GM12891 (cell line): ENCODE measurements around the gene MTREX.

Source experiments
- DNase-seq: peaks from one replicate; pipeline ENCODE4 v3.0.0; 2011; ENCODE audit warnings: low spot score; ENCODE audit not compliant: insufficient read length
- FAIRE-seq: peaks from 2 replicates; lab custom pipeline; 2011; peaks lifted over from hg19 to GRCh38; lab: Jason Lieb, UNC
- PAX5 ChIP-seq: IDR thresholded peaks from 2 replicates; pipeline ENCODE4 v1.6.1; 2011; ENCODE audit warnings: low read length, moderate library complexity, mild to moderate bottlenecking; ENCODE audit not compliant: insufficient read depth, severe bottlenecking
- POLR2A ChIP-seq: IDR thresholded peaks from 2 replicates; pipeline ENCODE4 v1.6.1; 2011; ENCODE audit warnings: low read depth, low read length, control low read depth
- POLR2AphosphoS5 ChIP-seq: IDR thresholded peaks from 2 replicates; pipeline ENCODE4 v1.6.1; 2011; ENCODE audit warnings: low read depth, low read length, control low read depth
- POU2F2 ChIP-seq: IDR thresholded peaks from 2 replicates; pipeline ENCODE4 v1.6.1; 2011; ENCODE audit warnings: low read depth, mild to moderate bottlenecking, control low read depth, low read length, moderate library complexity
- SPI1 ChIP-seq: IDR thresholded peaks from 2 replicates; pipeline ENCODE4 v1.6.1; 2011; ENCODE audit warnings: low read depth, low read length, control low read depth
- TAF1 ChIP-seq: IDR thresholded peaks from 2 replicates; pipeline ENCODE4 v1.6.1; 2011; ENCODE audit warnings: low read depth, low read length, control low read depth

Gene MTREX

DNA sequence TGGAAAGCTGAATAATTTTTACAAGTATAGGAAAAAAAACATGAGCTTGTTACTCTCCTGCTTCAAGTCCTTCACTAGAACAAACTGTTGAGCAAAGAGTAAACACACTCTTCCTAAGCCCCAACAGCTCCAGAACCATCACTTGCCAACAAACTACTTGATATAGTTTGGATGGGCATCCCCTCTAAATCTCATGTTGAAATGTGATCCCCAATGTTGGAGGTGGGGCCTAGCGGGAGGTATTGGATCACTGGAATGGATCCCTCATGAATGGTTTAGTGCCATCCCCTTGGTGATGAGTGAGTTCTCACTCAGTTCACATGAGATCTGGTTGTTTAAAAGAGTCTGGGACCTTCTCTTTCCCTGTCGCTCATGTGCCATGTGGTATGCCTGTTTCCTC is 144.2 kb downstream of the MTREX start:
- FAIRE-seq (no peak), DNase-seq (no peak)
- TF ChIP-seq POU2F2, result no peak
- no peak for TF ChIP-seq POLR2A
- TF ChIP-seq PAX5, result no peak
- no peak for TF ChIP-seq SPI1
- no peak for TF ChIP-seq POLR2AphosphoS5
- no peak for TF ChIP-seq TAF1

DNA sequence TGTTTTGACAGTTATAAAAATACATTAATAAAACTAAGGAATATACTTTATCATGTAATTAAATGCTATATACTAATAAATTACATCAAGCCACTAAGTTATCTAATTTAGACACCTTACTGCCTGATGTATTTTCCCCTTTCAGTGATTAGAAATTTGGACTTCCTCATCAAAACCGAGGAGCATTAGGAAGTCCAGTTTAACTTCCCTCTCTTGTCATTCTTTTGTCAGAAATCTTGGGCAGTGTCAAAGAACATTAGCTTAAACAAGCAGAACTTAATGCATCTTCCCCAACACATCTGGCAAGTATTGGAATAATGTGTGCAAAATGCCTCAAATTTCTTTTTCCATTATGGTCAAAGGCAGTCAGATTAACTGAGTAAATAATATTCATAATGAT is 145.4 kb downstream of the MTREX start:
- DNase-seq, result no peak
- TF ChIP-seq SPI1, result no peak
- no peak for TF ChIP-seq POU2F2
- no peak for FAIRE-seq

DNA sequence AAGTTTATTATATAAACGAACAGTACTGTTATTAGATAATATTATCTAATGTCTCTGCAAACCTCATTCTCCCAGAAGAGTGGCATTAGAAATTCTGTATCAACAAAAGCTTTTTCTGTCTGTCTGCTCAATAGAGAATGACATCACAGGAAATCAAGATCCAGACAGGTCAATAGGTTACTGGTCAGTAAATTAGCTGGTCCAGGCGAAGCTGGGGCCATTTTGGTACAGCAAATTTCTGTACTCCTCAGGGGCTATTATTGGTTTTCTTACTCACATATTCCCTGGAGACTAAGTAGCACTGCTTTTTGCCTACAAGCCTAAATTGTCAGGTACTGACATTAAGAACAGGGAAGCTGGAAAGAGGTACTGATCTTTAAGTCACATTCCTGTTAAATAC is 146.5 kb downstream of the MTREX start:
- DNase-seq (no peak), FAIRE-seq (no peak)
- TF ChIP-seq TAF1 (no peak), PAX5 (no peak), POU2F2 (no peak), POLR2A (no peak), SPI1 (no peak)

DNA sequence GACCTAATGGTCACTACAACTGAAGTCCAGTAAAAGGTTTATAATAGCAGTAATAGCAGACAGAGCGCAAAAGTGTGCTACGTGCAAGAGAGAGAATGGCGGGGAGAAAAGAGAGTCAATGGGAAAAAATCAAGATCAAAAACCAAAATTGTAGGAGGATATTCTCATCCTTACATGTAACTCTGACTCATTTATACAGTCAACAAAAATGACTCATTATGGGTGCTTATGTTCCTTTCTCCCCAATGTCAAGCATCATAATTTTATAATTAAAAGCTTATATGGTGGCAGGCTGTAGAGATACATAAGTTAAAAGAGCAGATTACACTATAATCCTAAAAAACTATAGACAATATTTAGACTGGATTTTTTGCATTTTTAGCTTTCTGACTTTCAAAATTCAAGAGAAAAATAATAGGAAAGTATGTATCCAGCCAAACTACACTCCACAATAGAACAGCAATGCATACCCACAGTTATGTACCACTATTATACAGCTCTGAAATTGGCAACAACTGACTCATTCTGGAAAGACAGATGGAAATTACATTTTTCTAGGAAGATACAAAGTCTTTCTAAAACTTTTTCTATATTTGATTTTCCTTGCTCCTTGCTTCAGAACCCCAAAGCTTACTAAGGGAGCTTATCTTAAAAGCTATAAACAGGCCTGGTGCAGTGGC is 148.6 kb downstream of the MTREX start:
- no peak for DNase-seq
- TF ChIP-seq POU2F2 (no peak), POLR2A (no peak), TAF1 (no peak), SPI1 (no peak)
- FAIRE-seq, result no peak

DNA sequence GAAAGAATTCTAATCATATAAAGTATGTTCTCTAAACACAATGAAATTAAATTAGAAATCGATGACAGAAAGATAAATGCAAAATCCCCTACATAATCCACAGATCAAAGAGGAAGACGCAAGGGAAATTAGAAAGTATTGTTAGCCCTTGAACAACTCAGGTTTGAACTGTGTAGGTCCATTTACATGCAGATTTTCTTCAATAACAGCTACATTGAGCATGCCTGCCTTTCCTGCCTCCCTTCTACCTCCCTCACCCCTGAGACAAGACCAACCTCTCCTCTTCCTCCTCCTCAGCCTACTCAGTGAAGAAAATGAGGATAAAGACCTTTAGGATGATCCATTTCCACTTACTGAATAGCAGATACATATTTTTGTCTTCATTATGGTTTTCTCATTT is 151.8 kb downstream of the MTREX start:
- no peak for FAIRE-seq
- TF ChIP-seq PAX5 (no peak), POLR2A (no peak), POLR2AphosphoS5 (no peak), POU2F2 (no peak), TAF1 (no peak), SPI1 (no peak)
- no peak for DNase-seq

DNA sequence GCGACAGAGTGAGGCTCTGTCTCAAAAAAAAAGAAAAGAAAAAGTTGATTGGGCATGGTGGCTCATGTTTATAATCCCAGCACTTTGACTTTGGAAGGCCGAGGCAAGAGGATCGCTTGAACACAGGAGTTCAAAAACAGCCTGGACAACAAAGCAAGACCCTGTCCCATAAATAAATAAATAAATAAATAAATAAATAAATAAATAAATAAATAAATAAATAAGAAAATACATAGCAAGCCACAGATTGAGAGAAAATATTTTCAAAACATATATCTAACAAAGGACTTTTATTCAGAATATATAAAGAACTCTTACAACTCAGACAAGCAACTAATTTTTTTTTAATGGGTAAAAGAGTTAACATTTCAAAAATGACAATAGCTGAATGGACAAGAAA is 155.8 kb downstream of the MTREX start:
- FAIRE-seq, result no peak
- no peak for TF ChIP-seq POLR2AphosphoS5
- TF ChIP-seq POU2F2, result no peak
- TF ChIP-seq POLR2A, result no peak
- no peak for TF ChIP-seq TAF1
- no peak for TF ChIP-seq SPI1
- no peak for DNase-seq

DNA sequence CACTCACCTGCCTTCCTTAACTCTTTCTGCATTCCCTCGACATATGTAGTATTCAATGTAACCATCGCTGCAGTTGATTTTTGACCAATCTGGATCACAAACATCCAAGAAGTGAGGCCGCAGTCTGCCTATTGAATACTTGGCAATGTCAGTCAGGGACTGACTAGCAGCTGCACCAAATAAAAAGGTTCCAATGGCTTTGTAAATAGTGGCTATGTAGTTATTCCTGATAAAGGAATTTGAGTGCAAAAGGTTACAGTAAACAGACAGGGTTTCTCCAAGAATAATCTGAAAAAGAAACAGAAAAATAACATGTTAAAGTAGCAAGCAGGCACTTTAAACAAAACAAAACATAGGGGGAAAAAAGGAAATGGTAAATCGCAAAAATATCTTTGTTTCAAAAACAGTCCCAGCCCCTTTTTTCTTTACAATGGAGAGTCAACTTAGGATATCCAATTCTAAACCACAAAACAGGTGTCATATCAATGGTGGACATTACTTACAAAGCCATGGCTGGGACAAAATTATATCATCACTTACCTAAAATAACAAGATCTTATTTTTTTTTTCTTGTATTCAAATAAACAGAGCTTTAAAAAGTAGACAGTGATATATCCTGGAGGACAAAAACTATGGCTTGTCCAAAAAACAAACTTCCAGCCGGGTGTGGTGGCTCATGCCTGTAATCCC is 160.2 kb downstream of the MTREX start:
- DNase-seq (no peak), FAIRE-seq (no peak)
- TF ChIP-seq POU2F2, result no peak
- TF ChIP-seq POLR2AphosphoS5, result no peak
- no peak for TF ChIP-seq SPI1
- no peak for TF ChIP-seq TAF1
- no peak for TF ChIP-seq PAX5
- TF ChIP-seq POLR2A, result no peak

DNA sequence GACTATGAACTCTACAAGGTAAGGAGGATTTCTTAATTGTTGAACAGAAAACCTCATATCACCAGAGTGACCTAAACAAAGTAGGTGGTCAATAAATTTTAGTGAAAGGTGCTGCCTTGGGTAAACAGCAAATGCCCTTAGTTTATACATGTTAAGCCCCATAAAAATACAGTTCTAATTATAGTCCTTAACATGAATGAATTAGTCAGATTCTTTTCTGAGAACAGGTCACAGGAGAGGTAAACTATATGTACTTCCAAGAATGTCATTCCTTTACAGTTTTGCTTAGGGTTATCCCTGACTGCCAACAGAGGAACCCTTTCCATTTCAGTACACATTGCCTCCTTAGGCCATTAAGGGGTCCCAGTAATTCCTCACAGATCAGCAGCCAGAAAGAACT is 162.1 kb downstream of the MTREX start:
- TF ChIP-seq POLR2A (no peak), POU2F2 (no peak), PAX5 (no peak), SPI1 (no peak), POLR2AphosphoS5 (no peak), TAF1 (no peak)
- no peak for FAIRE-seq
- no peak for DNase-seq

DNA sequence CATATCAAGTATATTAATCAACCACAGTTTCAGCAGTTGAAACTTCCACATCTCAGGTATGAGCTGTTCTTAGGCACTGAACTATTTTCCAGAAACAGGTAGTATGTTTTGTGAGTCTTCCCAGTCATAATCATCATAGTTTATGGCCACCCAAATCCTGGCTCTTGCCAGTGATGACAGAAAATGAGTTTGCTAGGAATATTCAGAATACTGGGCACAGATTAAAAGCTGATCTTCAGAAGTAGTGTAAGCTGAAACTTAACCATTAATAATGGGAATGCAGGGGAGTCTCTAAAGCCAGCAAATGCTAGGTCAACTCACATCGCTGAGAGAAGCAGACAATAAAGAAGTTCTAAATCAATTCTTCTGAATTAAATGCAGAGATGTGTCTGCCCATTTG is 162.5 kb downstream of the MTREX start:
- no peak for TF ChIP-seq POU2F2
- no peak for TF ChIP-seq SPI1
- TF ChIP-seq TAF1, result no peak
- no peak for TF ChIP-seq POLR2A
- no peak for TF ChIP-seq PAX5
- TF ChIP-seq POLR2AphosphoS5, result no peak
- DNase-seq, result no peak
- no peak for FAIRE-seq

DNA sequence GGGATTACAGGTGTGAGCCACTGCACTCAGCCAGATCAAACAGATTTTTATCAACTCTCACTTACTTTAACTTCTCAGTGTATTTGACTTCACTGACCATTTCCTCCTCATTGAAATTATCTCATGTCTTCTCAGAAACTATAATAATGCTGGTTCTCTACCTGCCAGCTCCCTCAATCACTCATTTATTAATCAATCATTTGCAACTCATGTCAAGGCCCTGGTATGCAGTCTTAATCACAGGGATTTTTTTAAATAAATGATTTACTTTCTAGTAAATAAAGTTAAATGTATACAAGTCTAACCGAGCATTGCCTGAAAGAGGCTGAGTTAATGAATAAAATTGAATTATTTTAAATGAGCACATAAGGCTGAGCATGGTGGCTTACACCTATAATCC is 163.7 kb downstream of the MTREX start:
- TF ChIP-seq TAF1, result no peak
- no peak for TF ChIP-seq SPI1
- TF ChIP-seq POU2F2, result no peak
- TF ChIP-seq POLR2AphosphoS5, result no peak
- no peak for TF ChIP-seq POLR2A
- TF ChIP-seq PAX5, result no peak
- no peak for FAIRE-seq
- DNase-seq, result no peak
